NCI-H2227 treated with DMSO at 0.1 percent for 48 hours (cell line): ENCODE results near the gene GSTP1.

ENCODE experiments used
- DNase-seq: peaks from one replicate; lab custom pipeline; 2025; lab: John Stamatoyannopoulos, UW

The GSTP1 gene

DNA sequence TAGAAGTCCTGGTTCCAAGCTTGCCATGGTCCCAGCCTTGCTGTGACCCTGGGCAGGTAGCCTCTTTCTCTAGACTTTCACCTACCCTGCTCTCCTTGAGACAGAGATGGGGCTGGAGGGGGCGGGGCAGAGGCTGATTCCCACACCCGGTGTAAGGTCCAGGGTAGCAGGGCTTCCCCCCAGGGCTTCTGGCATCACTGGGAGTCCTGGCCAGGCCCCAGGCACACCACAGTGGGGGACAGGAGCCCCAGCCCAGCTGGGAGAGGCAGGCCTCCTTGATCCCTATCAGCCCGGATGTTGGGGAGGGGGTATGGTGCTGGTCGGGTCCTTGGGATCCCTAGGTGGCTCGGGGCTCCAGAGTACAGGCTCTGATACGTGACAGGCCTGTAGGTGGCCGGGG lies 47.8 kb downstream of the GSTP1 start:
- DNase-seq: no peak

DNA sequence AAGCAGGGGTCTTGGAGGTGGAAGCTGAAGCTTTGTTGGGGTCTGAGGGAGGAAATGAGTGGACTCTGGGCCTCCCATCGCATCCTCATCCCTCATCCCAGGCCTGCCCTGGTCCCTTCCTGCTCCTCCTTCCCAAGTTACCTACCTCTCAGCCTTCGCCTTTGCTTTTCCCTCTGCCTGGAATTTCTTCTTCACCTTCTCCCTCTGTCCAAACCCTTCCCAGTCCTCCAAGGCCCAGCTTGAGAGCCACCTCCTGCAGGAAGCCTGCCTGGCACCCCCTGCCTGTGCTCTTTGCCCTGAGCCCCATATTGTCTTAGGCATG lies 48.2 kb downstream of the GSTP1 start:
- no peak for DNase-seq

DNA sequence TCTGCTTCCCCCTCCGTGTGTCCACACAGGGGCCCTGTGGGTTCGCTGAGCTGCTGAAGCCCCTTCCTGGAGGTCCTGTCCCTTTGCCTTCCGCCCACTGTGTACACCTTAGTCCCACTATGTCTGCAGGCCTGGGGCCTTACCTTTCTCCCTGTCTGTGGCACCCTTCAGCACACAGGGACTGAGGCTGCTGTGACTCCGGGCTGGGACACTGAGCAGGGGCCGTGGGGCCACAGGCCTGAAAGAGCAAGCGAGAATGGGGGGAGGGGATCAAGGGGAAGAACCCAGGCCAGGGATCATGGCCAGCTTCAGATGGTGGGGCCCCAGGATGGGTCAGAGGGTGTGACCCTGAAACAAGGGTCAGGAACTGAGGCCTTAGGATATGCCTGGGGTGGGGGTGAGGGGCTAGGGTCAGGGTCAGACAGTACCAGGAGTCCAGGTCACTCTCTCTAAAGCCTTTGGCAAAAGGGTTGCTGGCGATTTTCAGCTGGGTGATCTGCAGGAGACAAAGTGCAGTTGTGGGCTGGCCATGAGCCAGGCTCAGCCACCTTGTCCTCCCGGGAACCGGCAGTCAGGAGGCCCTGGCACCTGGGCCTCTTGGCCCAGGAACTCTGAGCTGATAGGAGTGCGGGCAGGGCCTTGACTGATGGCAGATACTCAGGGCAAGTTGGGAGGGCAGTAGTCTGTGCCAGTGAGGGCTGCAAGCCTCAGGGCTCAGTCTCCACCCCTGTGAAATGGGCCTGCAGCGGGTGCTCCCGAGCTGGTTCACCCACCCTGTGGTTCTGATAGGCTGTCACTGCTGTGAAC lies 48.8 kb downstream of the GSTP1 start:
- DNase-seq: no peak

DNA sequence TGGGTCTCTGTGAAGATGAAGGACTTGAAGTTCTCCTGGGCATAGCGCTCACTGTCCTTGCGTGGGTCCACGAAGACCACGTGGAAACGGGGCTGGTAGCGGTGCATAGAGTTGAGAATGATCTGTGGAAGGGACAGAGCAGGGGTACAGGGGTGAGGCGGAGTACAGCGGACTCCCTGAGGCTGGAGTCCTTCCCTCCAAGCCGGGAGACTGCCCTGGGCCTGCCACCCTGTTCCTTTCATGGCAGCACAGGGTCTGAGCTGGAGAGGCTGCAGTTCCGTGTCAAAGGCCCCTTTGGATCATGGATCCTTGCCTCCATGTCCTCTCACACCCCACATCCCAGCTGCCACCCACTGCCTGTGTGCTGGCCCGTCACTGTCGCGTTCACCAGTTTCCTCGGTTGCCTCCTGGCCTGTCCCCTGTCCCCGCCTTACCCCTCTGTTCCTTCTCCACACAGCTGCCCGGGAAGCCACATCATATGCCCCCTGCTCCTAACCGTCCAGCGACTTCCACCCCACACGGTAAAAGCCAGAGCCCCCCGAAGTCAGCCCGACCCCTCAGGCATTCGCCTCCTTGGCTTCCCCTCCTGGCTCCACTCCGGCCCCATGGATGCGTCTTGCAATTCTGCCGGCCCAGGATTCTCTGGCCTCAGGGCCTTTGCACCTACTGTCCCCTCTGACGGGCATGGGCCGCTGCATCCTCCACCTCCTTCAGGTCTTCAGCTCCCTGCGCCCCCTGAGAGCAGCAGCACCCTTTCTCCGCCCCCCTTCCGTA lies 49.6 kb downstream of the GSTP1 start:
- no peak for DNase-seq

DNA sequence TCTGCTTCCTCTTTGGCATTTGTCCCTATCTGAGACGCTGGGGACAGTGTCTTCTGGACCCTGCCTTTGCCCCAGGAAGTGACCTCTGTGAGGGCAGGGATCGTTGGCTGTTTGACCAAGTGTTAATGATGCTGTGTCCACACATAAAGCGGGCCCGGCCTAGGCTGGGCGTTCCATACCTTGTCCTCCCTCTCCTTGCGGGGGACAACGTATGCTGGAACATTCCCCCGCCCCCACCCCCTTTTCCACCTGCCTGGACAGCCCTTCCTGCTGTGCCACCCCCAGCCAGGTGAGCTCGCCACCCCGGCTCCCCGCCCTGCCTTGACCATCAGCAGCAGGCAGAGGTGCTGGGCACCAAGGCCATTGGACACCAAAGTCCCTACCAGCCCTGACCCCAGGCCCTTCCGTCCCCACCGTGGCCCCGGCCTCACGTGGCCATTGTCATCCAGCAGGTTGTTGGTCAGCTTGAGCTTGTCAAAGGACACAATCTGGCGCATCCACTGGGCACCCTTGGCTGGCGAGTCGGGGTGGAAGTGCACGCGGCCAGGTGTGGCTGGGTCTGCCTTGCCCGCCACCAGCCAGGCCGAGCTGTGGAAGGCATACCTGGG lies 50.2 kb downstream of the GSTP1 start:
- no peak for DNase-seq

DNA sequence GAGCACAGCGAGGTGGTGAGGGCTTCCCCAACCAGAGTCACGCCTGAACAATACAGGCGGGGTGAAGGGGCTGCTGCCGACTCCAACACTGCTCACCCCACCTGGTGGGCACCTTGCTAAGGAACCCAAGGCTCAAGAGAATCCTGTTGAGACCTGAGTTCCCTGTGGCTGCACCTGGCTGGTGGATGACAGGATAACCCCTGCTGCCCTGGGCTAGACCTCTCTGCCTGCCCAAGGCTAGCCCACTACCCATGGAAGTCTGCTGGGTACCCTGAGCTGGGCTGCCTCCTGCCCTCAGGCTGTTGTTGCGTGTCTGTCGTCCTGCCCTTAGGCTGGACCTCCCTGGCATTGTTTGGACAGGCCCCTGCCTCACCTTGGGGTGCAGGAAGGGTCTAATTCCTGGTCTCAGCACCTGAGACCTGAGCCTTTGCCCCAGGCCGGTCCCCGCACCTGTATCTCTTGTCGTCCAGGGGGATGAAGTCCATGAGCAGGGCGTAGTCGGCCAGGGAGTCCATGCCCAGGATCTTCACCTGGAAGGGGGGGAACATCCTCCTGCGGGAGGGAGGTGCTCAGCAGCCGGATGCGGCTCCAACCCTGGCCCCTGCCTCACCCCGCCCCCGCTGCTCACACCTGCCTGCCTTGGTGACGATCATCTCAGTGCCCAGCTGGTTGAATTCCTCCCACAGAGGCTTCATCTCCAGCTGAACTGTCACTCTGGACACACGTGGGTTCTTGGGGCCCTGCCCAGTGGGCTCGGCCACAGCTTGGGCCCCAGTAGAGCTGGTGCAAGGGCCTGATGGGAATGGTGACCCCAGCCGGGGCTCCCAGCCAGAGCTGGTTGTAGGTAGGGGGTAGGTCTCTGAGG lies 51.0 kb downstream of the GSTP1 start:
- no peak for DNase-seq

DNA sequence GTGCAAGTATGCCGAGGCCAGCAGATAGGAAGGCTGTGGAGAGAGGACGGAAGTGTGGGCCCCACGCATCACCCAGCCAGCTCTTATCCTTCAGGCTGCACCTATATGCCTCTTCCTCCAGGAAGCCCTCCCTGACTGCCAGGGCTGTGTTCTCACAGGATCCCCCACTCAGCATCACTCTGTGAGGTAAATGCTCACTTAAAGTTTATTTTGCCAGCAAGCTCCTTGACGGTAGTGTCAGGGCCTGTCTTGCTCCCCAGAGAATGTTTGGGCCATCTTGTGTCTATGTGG lies 51.6 kb downstream of the GSTP1 start:
- no peak for DNase-seq
